Testis (tissue), 2 donors: ENCODE results near the gene NEK9.

Source experiments
- POLR2A ChIP-seq: fragments of 450-650 bp; IDR thresholded peaks from one replicate; pipeline ENCODE4 v1.6.1; 2017; ENCODE audit warnings: antibody characterized with exemption, mild to moderate bottlenecking, moderate library complexity
- TF ChIP-seq, protein P1 (sequence below), 3 experiments: fragments of 450-650 bp in 2 of 3; fragments of 200-600 bp in 1 of 3; sonication (generic) in 1 of 3; IDR thresholded peaks; one replicate each; pipeline ENCODE4 v1.5.1; 2016 to 2019; ENCODE audit warnings: antibody characterized with exemption in 3 of 3, mild to moderate bottlenecking in 2 of 3, moderate library complexity in 1 of 3

DNA sequence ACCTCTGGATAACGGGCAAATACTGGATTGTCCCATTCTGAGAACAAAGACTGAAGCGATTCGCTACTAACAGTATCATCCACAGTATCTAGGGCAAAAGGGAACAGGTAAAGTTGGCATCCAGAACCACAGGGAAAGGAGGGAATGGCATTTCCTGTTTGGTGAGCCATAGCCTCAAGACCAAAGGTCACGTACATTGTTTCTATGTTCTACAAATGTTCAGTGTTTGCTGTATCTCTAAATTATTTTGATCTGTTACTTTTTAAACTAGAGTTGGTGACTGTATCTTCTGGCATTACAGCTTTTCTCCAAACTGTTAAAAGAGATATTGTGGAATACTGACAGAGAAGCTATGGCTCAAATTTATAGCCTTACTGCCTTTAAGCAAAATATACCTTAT lies 85.2 kb downstream of the NEK9 start:
- no peak for TF ChIP-seq POLR2A
- TF ChIP-seq, protein P1, sequence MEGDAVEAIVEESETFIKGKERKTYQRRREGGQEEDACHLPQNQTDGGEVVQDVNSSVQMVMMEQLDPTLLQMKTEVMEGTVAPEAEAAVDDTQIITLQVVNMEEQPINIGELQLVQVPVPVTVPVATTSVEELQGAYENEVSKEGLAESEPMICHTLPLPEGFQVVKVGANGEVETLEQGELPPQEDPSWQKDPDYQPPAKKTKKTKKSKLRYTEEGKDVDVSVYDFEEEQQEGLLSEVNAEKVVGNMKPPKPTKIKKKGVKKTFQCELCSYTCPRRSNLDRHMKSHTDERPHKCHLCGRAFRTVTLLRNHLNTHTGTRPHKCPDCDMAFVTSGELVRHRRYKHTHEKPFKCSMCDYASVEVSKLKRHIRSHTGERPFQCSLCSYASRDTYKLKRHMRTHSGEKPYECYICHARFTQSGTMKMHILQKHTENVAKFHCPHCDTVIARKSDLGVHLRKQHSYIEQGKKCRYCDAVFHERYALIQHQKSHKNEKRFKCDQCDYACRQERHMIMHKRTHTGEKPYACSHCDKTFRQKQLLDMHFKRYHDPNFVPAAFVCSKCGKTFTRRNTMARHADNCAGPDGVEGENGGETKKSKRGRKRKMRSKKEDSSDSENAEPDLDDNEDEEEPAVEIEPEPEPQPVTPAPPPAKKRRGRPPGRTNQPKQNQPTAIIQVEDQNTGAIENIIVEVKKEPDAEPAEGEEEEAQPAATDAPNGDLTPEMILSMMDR (IDR thresholded peaks at IDR 0.05), result no peak
